T-helper 2 cell treated with Interferon-gamma antibody and Interleukin-4, amounts not matched to agents 5 μg/mL and 100 μg/mL, for 36 hours (primary cell): ENCODE measurements around the gene KRT1.
"Not testable (repeated sequence)": the region's sequence is repeated elsewhere in the genome, so short reads cannot be mapped to it uniquely, and the experiment has no call there.

Source experiments
- DNase-seq: peaks from one replicate; pipeline ENCODE4 v3.0.0; 2021; ENCODE audit warnings: low spot score
- H3K27ac Mint-ChIP-seq: one replicate; pipeline ENCODE4 v1.8.0; 2021; ENCODE audit warnings: mild to moderate bottlenecking, mixed read lengths
- H3K27me3 Mint-ChIP-seq: one replicate; pipeline ENCODE4 v1.8.0; 2021; ENCODE audit warnings: low read depth, mixed read lengths
- H3K36me3 Mint-ChIP-seq: one replicate; pipeline ENCODE4 v1.8.0; 2021; ENCODE audit warnings: low read depth, mixed read lengths
- H3K4me1 Mint-ChIP-seq: one replicate; pipeline ENCODE4 v1.8.0; 2021; ENCODE audit warnings: low read depth, mixed read lengths
- H3K4me3 Mint-ChIP-seq: one replicate; pipeline ENCODE4 v1.8.0; 2022; ENCODE audit warnings: mild to moderate bottlenecking, moderate library complexity, mixed read lengths
- H3K9me3 Mint-ChIP-seq: one replicate; pipeline ENCODE4 v1.8.0; 2021; ENCODE audit warnings: mixed read lengths

Gene KRT1

GRCh38 chr12:52680363-52680762 lies at the start of gene KRT1:
Gene KRT1 (minus strand): TSS chr12:52680407. CDS start chr12:52680348, 59 bp downstream.
- Mint-ChIP-seq H3K4me3 (peak within 1 kb of the TSS; percentile 58), H3K27me3 (peaks cover 18% of the 10 kb centered on the region), H3K9me3 (no peaks in the 10 kb centered on the region), H3K4me1 (peaks cover 52% of the 10 kb centered on the region), H3K36me3 (peaks cover 3% of the 10 kb centered on the region), H3K27ac (no peak within 1 kb of the TSS)
- no peak for DNase-seq

GRCh38 chr12:52729147-52729546 lies 48.9 kb upstream of the KRT1 start:
- no peaks in the 10 kb centered on the region for H3K4me1 Mint-ChIP-seq
- DNase-seq: no peak
- H3K9me3 Mint-ChIP-seq: no peaks in the 10 kb centered on the region
- H3K27ac Mint-ChIP-seq: no peak overlapping the region
- peaks cover 13% of the 10 kb centered on the region for H3K27me3 Mint-ChIP-seq
- H3K4me3 Mint-ChIP-seq: no peak overlapping the region
- H3K36me3 Mint-ChIP-seq: no peaks in the 10 kb centered on the region

GRCh38 chr12:52728374-52728773 lies 48.2 kb upstream of the KRT1 start:
- no peak overlapping the region for H3K27ac Mint-ChIP-seq
- H3K4me1 Mint-ChIP-seq: no peaks in the 10 kb centered on the region
- H3K9me3 Mint-ChIP-seq: no peaks in the 10 kb centered on the region
- H3K27me3 Mint-ChIP-seq: peaks cover 16% of the 10 kb centered on the region
- no peak for DNase-seq
- H3K36me3 Mint-ChIP-seq: no peaks in the 10 kb centered on the region
- no peak overlapping the region for H3K4me3 Mint-ChIP-seq

- Mint-ChIP-seq H3K27me3 (peaks cover 16% of the 10 kb centered on the region), H3K4me1 (no peaks in the 10 kb centered on the region), H3K9me3 (no peaks in the 10 kb centered on the region), H3K27ac (no peak overlapping the region), H3K4me3 (no peak overlapping the region), H3K36me3 (no peaks in the 10 kb centered on the region)
- no peak for DNase-seq
Measured at GRCh38 chr12:52727037-52727436, 46.8 kb upstream of the KRT1 start.

- Mint-ChIP-seq H3K4me3 (no peak overlapping the region), H3K27me3 (peaks cover 16% of the 10 kb centered on the region), H3K27ac (no peak overlapping the region), H3K9me3 (no peaks in the 10 kb centered on the region), H3K36me3 (no peaks in the 10 kb centered on the region), H3K4me1 (no peaks in the 10 kb centered on the region)
- no peak for DNase-seq
Measured at GRCh38 chr12:52726451-52726850, 46.2 kb upstream of the KRT1 start.

GRCh38 chr12:52724384-52724783 lies 44.2 kb upstream of the KRT1 start:
- Mint-ChIP-seq H3K36me3 (no peaks in the 10 kb centered on the region), H3K27ac (no peak overlapping the region), H3K27me3 (peaks cover 14% of the 10 kb centered on the region), H3K9me3 (no peaks in the 10 kb centered on the region), H3K4me1 (no peaks in the 10 kb centered on the region), H3K4me3 (no peak overlapping the region)
- no peak for DNase-seq

- Mint-ChIP-seq H3K27me3 (peaks cover 14% of the 10 kb centered on the region), H3K9me3 (no peaks in the 10 kb centered on the region), H3K4me1 (no peaks in the 10 kb centered on the region), H3K27ac (no peak overlapping the region), H3K4me3 (no peak overlapping the region), H3K36me3 (no peaks in the 10 kb centered on the region)
- DNase-seq: no peak
Measured at GRCh38 chr12:52722680-52723079, 42.5 kb upstream of the KRT1 start.

- H3K4me1 Mint-ChIP-seq: no peaks in the 10 kb centered on the region
- no peaks in the 10 kb centered on the region for H3K9me3 Mint-ChIP-seq
- DNase-seq: no peak
- H3K27me3 Mint-ChIP-seq: peaks cover 16% of the 10 kb centered on the region
- H3K27ac Mint-ChIP-seq: no peak overlapping the region
- H3K4me3 Mint-ChIP-seq: no peak overlapping the region
- H3K36me3 Mint-ChIP-seq: no peaks in the 10 kb centered on the region
Measured at GRCh38 chr12:52721838-52722470, 41.7 kb upstream of the KRT1 start.

- Mint-ChIP-seq H3K36me3 (no peaks in the 10 kb centered on the region), H3K4me1 (no peaks in the 10 kb centered on the region), H3K4me3 (no peak overlapping the region), H3K9me3 (no peaks in the 10 kb centered on the region), H3K27me3 (peaks cover 22% of the 10 kb centered on the region), H3K27ac (no peak overlapping the region)
- DNase-seq: no peak
Measured at GRCh38 chr12:52720365-52720886, 40.2 kb upstream of the KRT1 start.

- no peak overlapping the region for H3K4me3 Mint-ChIP-seq
- DNase-seq: no peak
- H3K9me3 Mint-ChIP-seq: peaks cover 3% of the 10 kb centered on the region
- no peak overlapping the region for H3K27ac Mint-ChIP-seq
- H3K27me3 Mint-ChIP-seq: peaks cover 54% of the 10 kb centered on the region
- no peaks in the 10 kb centered on the region for H3K36me3 Mint-ChIP-seq
- H3K4me1 Mint-ChIP-seq: no peaks in the 10 kb centered on the region
Measured at GRCh38 chr12:52716061-52716460, 35.9 kb upstream of the KRT1 start.

GRCh38 chr12:52715416-52715815 lies 35.2 kb upstream of the KRT1 start:
- peaks cover 3% of the 10 kb centered on the region for H3K9me3 Mint-ChIP-seq
- no peaks in the 10 kb centered on the region for H3K36me3 Mint-ChIP-seq
- H3K4me3 Mint-ChIP-seq: no peak overlapping the region
- H3K27me3 Mint-ChIP-seq: peaks cover 54% of the 10 kb centered on the region
- no peaks in the 10 kb centered on the region for H3K4me1 Mint-ChIP-seq
- DNase-seq: no peak
- H3K27ac Mint-ChIP-seq: no peak overlapping the region

GRCh38 chr12:52714887-52715281 lies 34.7 kb upstream of the KRT1 start:
- DNase-seq: no peak
- Mint-ChIP-seq H3K4me1 (no peaks in the 10 kb centered on the region), H3K4me3 (no peak overlapping the region), H3K27me3 (peaks cover 54% of the 10 kb centered on the region), H3K27ac (no peak overlapping the region), H3K36me3 (no peaks in the 10 kb centered on the region), H3K9me3 (peaks cover 3% of the 10 kb centered on the region)

- Mint-ChIP-seq H3K4me3 (peak overlapping the region; percentile 51), H3K27ac (no peak overlapping the region), H3K36me3 (no peaks in the 10 kb centered on the region), H3K9me3 (peaks cover 3% of the 10 kb centered on the region), H3K27me3 (peaks cover 54% of the 10 kb centered on the region), H3K4me1 (no peaks in the 10 kb centered on the region)
- DNase-seq: no peak
Measured at GRCh38 chr12:52713960-52714886, 34.0 kb upstream of the KRT1 start.

GRCh38 chr12:52712122-52712521 lies 31.9 kb upstream of the KRT1 start:
- H3K27me3 Mint-ChIP-seq: peaks cover 51% of the 10 kb centered on the region
- not testable (repeated sequence) for H3K9me3 Mint-ChIP-seq, H3K27ac Mint-ChIP-seq, H3K36me3 Mint-ChIP-seq, H3K4me3 Mint-ChIP-seq, DNase-seq, H3K4me1 Mint-ChIP-seq
